ENCODE results near the gene FEZ2.

The FEZ2 gene

GRCh38 chr2:36587101-36587500 lies 10.9 kb downstream of the FEZ2 start:
- no peak overlapping the region for H3K27ac ChIP-seq
- no peak for TF ChIP-seq ZFX (IDR thresholded peaks at IDR 0.05; ENCODE audit: borderline replicate concordance)
- TF ChIP-seq CTCF (IDR thresholded peaks at IDR 0.05): no peak

GRCh38 chr2:36586672-36587071 lies 11.3 kb downstream of the FEZ2 start:
- H3K27ac ChIP-seq: no peak overlapping the region
- TF ChIP-seq CTCF (IDR thresholded peaks at IDR 0.05): no peak
- no peak for TF ChIP-seq ZFX (IDR thresholded peaks at IDR 0.05; ENCODE audit: borderline replicate concordance)

GRCh38 chr2:36584148-36584794 lies 13.7 kb downstream of the FEZ2 start:
- TF ChIP-seq ZFX (IDR thresholded peaks at IDR 0.05; ENCODE audit: borderline replicate concordance) (no peak), CTCF (IDR thresholded peaks at IDR 0.05) (no peak)

GRCh38 chr2:36582951-36583350 lies 15.0 kb downstream of the FEZ2 start:
- TF ChIP-seq ZFX (IDR thresholded peaks at IDR 0.05; ENCODE audit: borderline replicate concordance) (no peak), CTCF (IDR thresholded peaks at IDR 0.05) (no peak)
- H3K27ac ChIP-seq: no peak overlapping the region

More at GRCh38 chr2:36584148-36584794, 13.7 kb downstream of the FEZ2 start:
- H3K27ac ChIP-seq: no peak overlapping the region

GRCh38 chr2:36582538-36582937 lies 15.4 kb downstream of the FEZ2 start:
- H3K27ac ChIP-seq: no peak overlapping the region
- TF ChIP-seq ZFX (IDR thresholded peaks at IDR 0.05; ENCODE audit: borderline replicate concordance): no peak
- TF ChIP-seq CTCF (IDR thresholded peaks at IDR 0.05): no peak

GRCh38 chr2:36579297-36579664 lies 18.7 kb downstream of the FEZ2 start:
- TF ChIP-seq ZFX (IDR thresholded peaks at IDR 0.05; ENCODE audit: borderline replicate concordance): no peak
- TF ChIP-seq CTCF (IDR thresholded peaks at IDR 0.05): no peak
- H3K27ac ChIP-seq: no peak overlapping the region

- no peak overlapping the region for H3K27ac ChIP-seq
- no peak for TF ChIP-seq CTCF (IDR thresholded peaks at IDR 0.05)
- TF ChIP-seq ZFX (IDR thresholded peaks at IDR 0.05; ENCODE audit: borderline replicate concordance): no peak
These were observed 19.3 kb downstream of the FEZ2 start for GRCh38 chr2:36578343-36579296.

Data from 22Rv1 (cell line).